ENCODE measurements around the gene CDH4. TPM values are rescaled to one million over a fixed set of nuclear protein-coding genes. Genes with fewer than 3 reads are reported as not detected.

CDH4 gene
- total RNA-seq, 1 donor from 2014 or later, result 1.1 TPM

GRCh38 chr20:61328911-61329558 lies 77.0 kb downstream of the CDH4 start:
- DNase-seq, result no peak

- no peak for DNase-seq
Observed at GRCh38 chr20:61330441-61330840, 78.4 kb downstream of the CDH4 start.

GRCh38 chr20:61331543-61331942 lies 79.5 kb downstream of the CDH4 start:
- DNase-seq, result no peak

- DNase-seq, result no peak
Observed at GRCh38 chr20:61332016-61332975, 80.2 kb downstream of the CDH4 start.

GRCh38 chr20:61333484-61334108 lies 81.5 kb downstream of the CDH4 start:
- no peak for DNase-seq

- DNase-seq, result no peak
Observed at GRCh38 chr20:61340157-61340556, 88.1 kb downstream of the CDH4 start.

- no peak for DNase-seq
Observed at GRCh38 chr20:61341605-61342004, 89.5 kb downstream of the CDH4 start.

GRCh38 chr20:61343934-61344333 lies 91.9 kb downstream of the CDH4 start:
- DNase-seq, result no peak

- no peak for DNase-seq
Observed at GRCh38 chr20:61345656-61346055, 93.6 kb downstream of the CDH4 start.

- DNase-seq, result no peak
Observed at GRCh38 chr20:61346996-61347395, 94.9 kb downstream of the CDH4 start.

- no peak for DNase-seq
Observed at GRCh38 chr20:61347443-61347842, 95.4 kb downstream of the CDH4 start.

- no peak for DNase-seq
Observed at GRCh38 chr20:61349447-61350165, 97.5 kb downstream of the CDH4 start.

- DNase-seq, result no peak
Observed at GRCh38 chr20:61350500-61351250, 98.6 kb downstream of the CDH4 start.

- DNase-seq, result peak; percentile 57
Observed at GRCh38 chr20:61352346-61353260, 100.5 kb downstream of the CDH4 start.

GRCh38 chr20:61353261-61354000 lies 101.4 kb downstream of the CDH4 start:
- DNase-seq, result no peak

GRCh38 chr20:61354001-61354390 lies 101.9 kb downstream of the CDH4 start:
- no peak for DNase-seq

- DNase-seq, result no peak
Observed at GRCh38 chr20:61354501-61354900, 102.4 kb downstream of the CDH4 start.

GRCh38 chr20:61354901-61355495 lies 102.9 kb downstream of the CDH4 start:
- DNase-seq, result no peak

GRCh38 chr20:61355585-61355984 lies 103.5 kb downstream of the CDH4 start:
- DNase-seq, result no peak
